GM12873 (cell line): ENCODE data around the gene AP4B1.

ENCODE experiments used
- TF ChIP-seq, protein P1 (sequence below): IDR thresholded peaks from 2 replicates; pipeline ENCODE4 v1.5.1; 2012; ENCODE audit warnings: low read depth, mild to moderate bottlenecking, moderate library complexity, low read length, control low read depth; ENCODE audit not compliant: insufficient read depth; ENCODE audit errors: missing control alignments

Gene AP4B1

GRCh38 chr1:113854234-113854633 lies 50.4 kb downstream of the AP4B1 start:
- TF ChIP-seq, protein P1, sequence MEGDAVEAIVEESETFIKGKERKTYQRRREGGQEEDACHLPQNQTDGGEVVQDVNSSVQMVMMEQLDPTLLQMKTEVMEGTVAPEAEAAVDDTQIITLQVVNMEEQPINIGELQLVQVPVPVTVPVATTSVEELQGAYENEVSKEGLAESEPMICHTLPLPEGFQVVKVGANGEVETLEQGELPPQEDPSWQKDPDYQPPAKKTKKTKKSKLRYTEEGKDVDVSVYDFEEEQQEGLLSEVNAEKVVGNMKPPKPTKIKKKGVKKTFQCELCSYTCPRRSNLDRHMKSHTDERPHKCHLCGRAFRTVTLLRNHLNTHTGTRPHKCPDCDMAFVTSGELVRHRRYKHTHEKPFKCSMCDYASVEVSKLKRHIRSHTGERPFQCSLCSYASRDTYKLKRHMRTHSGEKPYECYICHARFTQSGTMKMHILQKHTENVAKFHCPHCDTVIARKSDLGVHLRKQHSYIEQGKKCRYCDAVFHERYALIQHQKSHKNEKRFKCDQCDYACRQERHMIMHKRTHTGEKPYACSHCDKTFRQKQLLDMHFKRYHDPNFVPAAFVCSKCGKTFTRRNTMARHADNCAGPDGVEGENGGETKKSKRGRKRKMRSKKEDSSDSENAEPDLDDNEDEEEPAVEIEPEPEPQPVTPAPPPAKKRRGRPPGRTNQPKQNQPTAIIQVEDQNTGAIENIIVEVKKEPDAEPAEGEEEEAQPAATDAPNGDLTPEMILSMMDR = no peak

DNA sequence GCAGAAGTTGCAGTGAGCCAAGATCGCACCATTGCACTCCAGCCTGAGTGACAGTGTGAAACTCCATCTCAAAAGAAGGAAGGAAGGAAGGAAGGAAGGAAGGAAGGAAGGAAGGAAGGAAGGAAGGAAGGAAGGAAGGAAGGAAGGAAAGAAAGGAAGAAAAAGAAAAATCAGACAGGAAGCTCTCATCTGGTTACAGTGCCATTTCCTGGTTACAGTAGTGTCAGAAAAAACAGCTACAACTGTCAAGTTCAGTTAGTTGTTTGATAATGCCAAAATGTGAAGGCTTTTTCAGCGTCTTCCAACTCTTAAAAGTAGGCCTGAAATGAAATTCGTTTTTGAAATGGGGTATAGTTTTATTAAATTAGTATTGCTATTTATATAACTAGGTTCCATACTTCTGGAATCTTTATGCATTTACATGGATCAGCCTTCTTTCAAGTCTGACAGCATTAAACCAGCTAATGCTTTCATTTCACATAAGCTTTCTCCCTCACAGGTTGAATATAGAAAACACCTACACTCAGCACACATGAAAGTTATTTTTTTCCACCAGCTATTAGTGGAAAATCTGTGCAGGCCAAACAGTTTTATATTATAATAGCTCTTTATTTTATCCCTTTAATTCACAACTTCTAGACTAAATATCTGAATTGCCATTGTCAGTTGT lies 54.3 kb downstream of the AP4B1 start:
- TF ChIP-seq, protein P1 = no peak

DNA sequence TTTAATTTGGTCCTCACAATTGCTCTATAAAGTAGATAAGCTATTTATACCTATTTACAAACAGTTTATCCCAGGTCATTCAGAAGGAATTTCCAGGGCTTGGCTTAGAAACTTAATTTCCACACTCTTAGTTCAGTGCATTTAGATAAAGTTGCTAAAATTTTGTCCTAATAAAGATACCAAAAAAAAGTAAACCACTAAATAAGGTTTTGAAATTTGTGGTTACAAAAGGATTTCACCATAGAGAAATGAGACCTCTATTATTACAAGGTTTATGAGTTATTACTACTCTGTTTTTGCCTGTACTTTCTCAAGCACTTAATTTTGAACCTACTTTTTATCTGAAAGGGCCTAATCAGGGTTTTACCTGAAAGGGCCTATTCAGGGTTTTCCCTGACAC lies 55.5 kb downstream of the AP4B1 start:
- TF ChIP-seq, protein P1 = no peak

DNA sequence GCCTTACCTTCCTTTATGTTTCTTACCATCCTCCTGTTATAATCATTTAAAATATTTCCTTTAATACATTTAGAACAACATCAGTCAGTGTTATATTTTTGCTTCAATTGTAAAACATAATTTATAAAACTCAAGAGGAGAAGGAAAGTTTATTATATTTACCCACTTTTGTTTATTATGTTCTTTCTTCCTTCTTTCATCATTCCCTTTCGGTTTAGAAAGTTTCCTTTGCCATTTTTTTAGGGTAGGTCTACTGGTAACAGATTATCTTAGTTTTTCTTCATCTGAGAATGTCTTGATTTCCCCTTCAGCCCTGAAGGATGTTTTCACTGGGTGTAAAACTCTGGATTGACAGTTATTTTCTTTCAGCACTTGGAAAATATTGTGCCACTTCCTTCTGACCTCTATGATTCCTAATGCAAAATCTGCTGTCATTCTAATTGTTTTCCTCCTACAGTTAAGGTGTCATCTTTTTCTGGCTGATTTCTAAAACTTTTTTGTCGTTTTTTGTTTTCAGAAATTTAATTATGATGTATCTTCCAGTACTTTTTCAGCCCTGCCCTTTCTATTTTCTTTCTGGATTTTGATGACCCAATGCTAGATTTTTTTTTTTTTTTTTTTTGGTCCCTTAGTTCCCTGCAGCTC lies 58.1 kb downstream of the AP4B1 start:
- TF ChIP-seq, protein P1 = no peak
